Stimulated activated CD4-positive, alpha-beta T cell treated with anti-CD3 and anti-CD28 coated beads, TNF-alpha, amount 100 ng/mL, for 24 hours (primary cell): Measurements from ENCODE around the gene TCF15.
"Not testable (repeated sequence)": the region's sequence is repeated elsewhere in the genome, so short reads cannot be mapped to it uniquely, and the experiment has no call there.

Experiments used
- DNase-seq, 3 experiments: peaks; one replicate each; pipeline ENCODE4 v3.0.0-alpha.2; 2020; ENCODE audit warnings: low read depth in 3 of 3

TCF15 gene

GRCh38 chr20:642013-642397, 31.9 kb upstream of the TCF15 start:
- not testable (repeated sequence) for DNase-seq

- no peak for DNase-seq
Measured at GRCh38 chr20:641516-641875, 31.4 kb upstream of the TCF15 start.

GRCh38 chr20:640674-641515, 30.8 kb upstream of the TCF15 start:
- DNase-seq = no peak

- no peak for DNase-seq
Measured at GRCh38 chr20:638579-638978, 28.5 kb upstream of the TCF15 start.

GRCh38 chr20:637559-637958, 27.4 kb upstream of the TCF15 start:
- no peak for DNase-seq

GRCh38 chr20:635893-636338, 25.8 kb upstream of the TCF15 start:
- no peak for DNase-seq

GRCh38 chr20:635028-635892, 25.2 kb upstream of the TCF15 start:
- DNase-seq = no peak

- no peak for DNase-seq
Measured at GRCh38 chr20:634148-634925, 24.2 kb upstream of the TCF15 start.

- no peak for DNase-seq
Measured at GRCh38 chr20:631101-631500, 21.0 kb upstream of the TCF15 start.

- no peak for DNase-seq
Measured at GRCh38 chr20:626579-626978, 16.5 kb upstream of the TCF15 start.

GRCh38 chr20:625360-625932, 15.3 kb upstream of the TCF15 start:
- no peak for DNase-seq

GRCh38 chr20:623704-624103, 13.6 kb upstream of the TCF15 start:
- DNase-seq = no peak

- no peak for DNase-seq
Measured at GRCh38 chr20:623021-623420, 12.9 kb upstream of the TCF15 start.

GRCh38 chr20:622161-622560, 12.1 kb upstream of the TCF15 start:
- DNase-seq = no peak

GRCh38 chr20:621125-621756, 11.1 kb upstream of the TCF15 start:
- no peak for DNase-seq

GRCh38 chr20:620246-620645, 10.1 kb upstream of the TCF15 start:
- DNase-seq = no peak

GRCh38 chr20:618980-619379, 8.9 kb upstream of the TCF15 start:
- DNase-seq = no peak

- no peak for DNase-seq
Measured at GRCh38 chr20:617934-618690, 8.0 kb upstream of the TCF15 start.

GRCh38 chr20:615514-615913, 5.4 kb upstream of the TCF15 start:
- no peak for DNase-seq

- DNase-seq = no peak
Measured at GRCh38 chr20:611843-612185, 1.7 kb upstream of the TCF15 start.
